ENCODE results near the gene TRIM72.

DNA sequence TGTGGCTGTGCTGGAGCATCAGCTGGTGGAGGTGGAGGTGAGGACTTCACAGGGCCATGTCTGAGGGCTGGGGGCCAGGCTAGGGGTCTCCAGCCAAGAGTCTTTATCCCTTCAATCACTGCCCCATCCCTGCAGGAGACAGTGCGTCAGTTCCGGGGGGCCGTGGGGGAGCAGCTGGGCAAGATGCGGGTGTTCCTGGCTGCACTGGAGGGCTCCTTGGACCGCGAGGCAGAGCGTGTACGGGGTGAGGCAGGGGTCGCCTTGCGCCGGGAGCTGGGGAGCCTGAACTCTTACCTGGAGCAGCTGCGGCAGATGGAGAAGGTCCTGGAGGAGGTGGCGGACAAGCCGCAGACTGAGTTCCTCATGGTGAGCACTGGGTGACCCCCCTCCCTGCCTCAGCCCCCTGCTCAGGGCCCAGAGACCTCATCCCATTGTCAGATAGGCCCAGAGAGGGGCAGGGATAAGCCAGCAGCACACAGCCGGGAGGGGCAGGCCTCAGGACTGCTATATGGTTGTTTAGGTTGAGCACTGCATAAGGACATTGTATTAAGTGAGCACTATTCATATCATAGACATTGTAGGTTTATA lies 5.3 kb downstream of the TRIM72 start:
- TF ChIP-seq CTCF (conservative IDR thresholded peaks at IDR 0.05; ENCODE audit: low read length) = no peak
- TF ChIP-seq EZH2phosphoT487 (IDR thresholded peaks at IDR 0.05; ENCODE audit: borderline replicate concordance) = no peak
